HepG2 (cell line): ENCODE data around the gene RPS25. TPM values are rescaled to one million over a fixed set of nuclear protein-coding genes. Genes with fewer than 3 reads are reported as not detected.

Experiments used
- BCL6 ChIP-seq: IDR thresholded peaks from 2 replicates; pipeline ENCODE4 v1.6.1; 2016; ENCODE audit warnings: missing genetic modification reagents, missing compliant biosample characterization
- EEA1 ChIP-seq: sonication (generic); formaldehyde crosslinking; IDR thresholded peaks from 2 replicates; pipeline ENCODE4 v1.5.1; 2020; ENCODE audit warnings: mild to moderate bottlenecking, missing genetic modification reagents, borderline replicate concordance
- FLYWCH1 ChIP-seq: sonication (generic); formaldehyde crosslinking; IDR thresholded peaks from 2 replicates; pipeline ENCODE4 v1.8.1; 2023; ENCODE audit warnings: mild to moderate bottlenecking, missing genetic modification reagents
- HOXD1 ChIP-seq: sonication (generic); formaldehyde crosslinking; IDR thresholded peaks from 2 replicates; pipeline ENCODE4 v1.5.0; 2020; ENCODE audit warnings: missing genetic modification reagents
- KLF11 ChIP-seq: IDR thresholded peaks from 2 replicates; pipeline ENCODE4 v1.6.1; 2016; ENCODE audit warnings: missing compliant biosample characterization
- NONO ChIP-seq, 2 experiments: fragments of 450-650 bp in 1 of 2; sonication (generic) in 1 of 2; formaldehyde crosslinking in 1 of 2; IDR thresholded peaks in 1 of 2; conservative IDR thresholded peaks in 1 of 2; 2 replicates each; pipeline versions ENCODE4 v1.6.1 to v1.8.0; 2017 to 2022; ENCODE audit warnings: mild to moderate bottlenecking in 1 of 2, missing genetic modification reagents in 1 of 2, moderate library complexity in 1 of 2
- PITX1 ChIP-seq: sonication (generic); formaldehyde crosslinking; IDR thresholded peaks from 2 replicates; pipeline ENCODE4 v1.5.1; 2020; ENCODE audit warnings: mild to moderate bottlenecking, missing genetic modification reagents
- SCMH1 ChIP-seq: sonication (generic); formaldehyde crosslinking; IDR thresholded peaks from 2 replicates; pipeline ENCODE4 v1.9.0; 2021; ENCODE audit warnings: missing genetic modification reagents, mild to moderate bottlenecking, borderline replicate concordance
- SNAPC4 ChIP-seq: sonication (generic); formaldehyde crosslinking; IDR thresholded peaks from 2 replicates; pipeline ENCODE4 v1.4.0; 2020; ENCODE audit warnings: mild to moderate bottlenecking, missing genetic modification reagents
- TCF12 ChIP-seq, 2 experiments: fragments of 450-650 bp in 1 of 2; sonication (generic) in 1 of 2; formaldehyde crosslinking in 1 of 2; IDR thresholded peaks; 2 replicates each; pipeline versions ENCODE4 v1.6.1 to v1.8.0; 2017 to 2022; ENCODE audit warnings: antibody characterized with exemption in 1 of 2, mild to moderate bottlenecking in 1 of 2, missing genetic modification reagents in 1 of 2, moderate library complexity in 1 of 2
- TERF1 ChIP-seq: sonication (generic); formaldehyde crosslinking; IDR thresholded peaks from 2 replicates; pipeline ENCODE4 v1.8.0; 2022; ENCODE audit warnings: mild to moderate bottlenecking, missing genetic modification reagents, moderate library complexity
- ZMYM3 ChIP-seq: sonication (generic); formaldehyde crosslinking; IDR thresholded peaks from 2 replicates; pipeline ENCODE4 v1.5.1; 2020; ENCODE audit warnings: mild to moderate bottlenecking, missing genetic modification reagents
- ZNF34 ChIP-seq: sonication (generic); formaldehyde crosslinking; IDR thresholded peaks from 2 replicates; pipeline ENCODE4 v1.4.0; 2020; ENCODE audit warnings: mild to moderate bottlenecking, missing genetic modification reagents, borderline replicate concordance
- ZNF615 ChIP-seq: sonication (generic); formaldehyde crosslinking; IDR thresholded peaks from 2 replicates; pipeline ENCODE4 v1.5.0; 2020; ENCODE audit warnings: mild to moderate bottlenecking, missing genetic modification reagents, borderline replicate concordance
- ZNF660 ChIP-seq: sonication (generic); formaldehyde crosslinking; IDR thresholded peaks from 2 replicates; pipeline ENCODE4 v1.5.1; 2020; ENCODE audit warnings: mild to moderate bottlenecking, low read depth, missing genetic modification reagents, borderline replicate concordance
- ZNF747 ChIP-seq: sonication (generic); formaldehyde crosslinking; IDR thresholded peaks from 2 replicates; pipeline ENCODE4 v1.8.1; 2023; ENCODE audit warnings: missing genetic modification reagents, mild to moderate bottlenecking, borderline replicate concordance
- ZNF788 ChIP-seq: sonication (generic); formaldehyde crosslinking; IDR thresholded peaks from 2 replicates; pipeline ENCODE4 v1.5.0; 2020; ENCODE audit warnings: mild to moderate bottlenecking, missing genetic modification reagents, borderline replicate concordance
- polyA plus RNA-seq, 8 experiments: library from polyadenylated mRNA; depleted of rRNA in 3 of 8; stranded (reverse) in 7 of 8; unstranded in 1 of 8; fragments of >200 nt; fragmentation: Illumina TruSeq in 4 of 8; extraction: Trizol in 4 of 8; gene quantifications; 2 replicates each; pipeline versions ENCODE4 v1.2.1 to v1.2.3, GENCODE V29; 2011 to 2016; ENCODE audit warnings: low read depth in 4 of 8, missing spikeins in 1 of 8, mixed read lengths in 1 of 8; ENCODE audit not compliant: insufficient read depth in 1 of 8
- total RNA-seq, 5 experiments: library from RNA; depleted of rRNA; stranded (reverse); fragments of >200 nt; fragmentation: Illumina TruSeq; extraction: Trizol; gene quantifications; 2 replicates each; pipeline ENCODE4 v1.2.3, GENCODE V29; 2016; ENCODE audit warnings: low read depth in 1 of 5
- TF ChIP-seq, protein P1 (sequence below): sonication (generic); formaldehyde crosslinking; IDR thresholded peaks from 2 replicates; pipeline ENCODE4 v1.5.0; 2020; ENCODE audit warnings: mild to moderate bottlenecking, missing genetic modification reagents, borderline replicate concordance

Gene RPS25
- total and polyA plus RNA-seq, 2 of the 13 experiments (the other 11 are each of a cell fraction or from before 2014, with no cell fraction given) = 839 to 1,415 TPM

GRCh38 chr11:119026970-119027369 is 8.8 kb upstream of the RPS25 start (continued):
- TF ChIP-seq, protein P1, sequence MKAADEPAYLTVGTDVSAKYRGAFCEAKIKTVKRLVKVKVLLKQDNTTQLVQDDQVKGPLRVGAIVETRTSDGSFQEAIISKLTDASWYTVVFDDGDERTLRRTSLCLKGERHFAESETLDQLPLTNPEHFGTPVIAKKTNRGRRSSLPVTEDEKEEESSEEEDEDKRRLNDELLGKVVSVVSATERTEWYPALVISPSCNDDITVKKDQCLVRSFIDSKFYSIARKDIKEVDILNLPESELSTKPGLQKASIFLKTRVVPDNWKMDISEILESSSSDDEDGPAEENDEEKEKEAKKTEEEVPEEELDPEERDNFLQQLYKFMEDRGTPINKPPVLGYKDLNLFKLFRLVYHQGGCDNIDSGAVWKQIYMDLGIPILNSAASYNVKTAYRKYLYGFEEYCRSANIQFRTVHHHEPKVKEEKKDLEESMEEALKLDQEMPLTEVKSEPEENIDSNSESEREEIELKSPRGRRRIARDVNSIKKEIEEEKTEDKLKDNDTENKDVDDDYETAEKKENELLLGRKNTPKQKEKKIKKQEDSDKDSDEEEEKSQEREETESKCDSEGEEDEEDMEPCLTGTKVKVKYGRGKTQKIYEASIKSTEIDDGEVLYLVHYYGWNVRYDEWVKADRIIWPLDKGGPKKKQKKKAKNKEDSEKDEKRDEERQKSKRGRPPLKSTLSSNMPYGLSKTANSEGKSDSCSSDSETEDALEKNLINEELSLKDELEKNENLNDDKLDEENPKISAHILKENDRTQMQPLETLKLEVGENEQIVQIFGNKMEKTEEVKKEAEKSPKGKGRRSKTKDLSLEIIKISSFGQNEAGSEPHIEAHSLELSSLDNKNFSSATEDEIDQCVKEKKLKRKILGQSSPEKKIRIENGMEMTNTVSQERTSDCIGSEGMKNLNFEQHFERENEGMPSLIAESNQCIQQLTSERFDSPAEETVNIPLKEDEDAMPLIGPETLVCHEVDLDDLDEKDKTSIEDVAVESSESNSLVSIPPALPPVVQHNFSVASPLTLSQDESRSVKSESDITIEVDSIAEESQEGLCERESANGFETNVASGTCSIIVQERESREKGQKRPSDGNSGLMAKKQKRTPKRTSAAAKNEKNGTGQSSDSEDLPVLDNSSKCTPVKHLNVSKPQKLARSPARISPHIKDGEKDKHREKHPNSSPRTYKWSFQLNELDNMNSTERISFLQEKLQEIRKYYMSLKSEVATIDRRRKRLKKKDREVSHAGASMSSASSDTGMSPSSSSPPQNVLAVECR (CRISPR knock-in tag) = 0 out of 2 replicates have a peak, but pooled peaks have one; percentile 4
- no peak for TF ChIP-seq TERF1 (CRISPR knock-in tag)
- TF ChIP-seq ZNF615 (CRISPR knock-in tag) = no peak
- no peak for TF ChIP-seq SCMH1
- TF ChIP-seq SNAPC4 (CRISPR knock-in tag) = 0 out of 2 replicates have a peak, but pooled peaks have one; percentile 19
- TF ChIP-seq BCL6 (CRISPR knock-in tag) = peak; percentile 19; the same call in 1 of the 2 replicates
- TF ChIP-seq HOXD1 (CRISPR knock-in tag) = no peak
- peak; percentile 34; the same call in 1 of the 2 replicates for TF ChIP-seq PITX1
- TF ChIP-seq ZMYM3 (CRISPR knock-in tag) = peak; percentile 47; the same call in 1 of the 2 replicates
- TF ChIP-seq EEA1 = no peak
- no peak for TF ChIP-seq ZNF660 (CRISPR knock-in tag)
- no peak for TF ChIP-seq ZNF788 (CRISPR knock-in tag)
- TF ChIP-seq TCF12 (IDR thresholded peaks at IDR 0.05) = no peak
- no peak for TF ChIP-seq TCF12 (CRISPR knock-in tag; IDR thresholded peaks at IDR 0.05)
- no peak for TF ChIP-seq NONO (IDR thresholded peaks at IDR 0.05)
- peak; percentile 57; the same call in 1 of the 2 replicates for TF ChIP-seq NONO (CRISPR knock-in tag; conservative IDR thresholded peaks at IDR 0.05)
- TF ChIP-seq ZNF747 (CRISPR knock-in tag) = no peak
- no peak for TF ChIP-seq KLF11 (CRISPR knock-in tag)
- no peak for TF ChIP-seq FLYWCH1 (CRISPR knock-in tag)
- TF ChIP-seq ZNF34 = no peak
